PC-3 (cell line): ENCODE results near the gene OSBPL1A. TPM values are rescaled to one million over a fixed set of nuclear protein-coding genes. Genes with fewer than 3 reads are reported as not detected.

ENCODE experiments used
- ATAC-seq: fragments of 200-7000 bp; cut with Tn5 transposase; 2 replicates; pipeline ENCODE4 v1.9.1; 2020; ENCODE audit warnings: mild to moderate bottlenecking, moderate library complexity
- BruUV-seq: library from RNA; stranded (reverse); fragments of 400-500 nt; replicated peaks from 2 replicates; lab custom pipeline; 2021; lab: Mats Ljungman, UMichigan
- CTCF ChIA-PET: fragments of 300-600 bp; sonication (Branson Sonifier 250); formaldehyde crosslinking; loops from one replicate; lab custom pipeline; 2022; ENCODE audit warnings: antibody characterized with exemption; lab: Charles Lee
- POLR2A ChIA-PET: fragments of 300-600 bp; sonication (Branson Sonifier 250); formaldehyde crosslinking; loops from one replicate; lab custom pipeline; 2022; ENCODE audit warnings: antibody characterized with exemption; ENCODE audit not compliant: unreplicated experiment; lab: Charles Lee
- DNase-seq: peaks from one replicate; pipeline ENCODE4 v3.0.0-alpha.2; 2015
- H2AFZ ChIP-seq: fragments of 300-600 bp; sonication (generic); 2 replicates; pipeline ENCODE4 v1.6.0; 2016; ENCODE audit warnings: antibody characterized with exemption, low read length
- H3F3A ChIP-seq: fragments of 300-600 bp; sonication (generic); one replicate; pipeline ENCODE4 v1.6.0; 2017; ENCODE audit warnings: antibody characterized with exemption, low read length, control low read depth, mild to moderate bottlenecking; ENCODE audit not compliant: unreplicated experiment
- H3K27ac ChIP-seq: fragments of 300-600 bp; sonication (generic); 2 replicates; pipeline ENCODE4 v1.5.1; 2016; ENCODE audit warnings: mild to moderate bottlenecking, low read length
- H3K27me3 ChIP-seq: fragments of 300-600 bp; sonication (generic); 2 replicates; pipeline ENCODE4 v1.6.1; 2016; ENCODE audit warnings: low read length, mixed read lengths
- H3K36me3 ChIP-seq: fragments of 300-600 bp; sonication (generic); 2 replicates; pipeline ENCODE4 v1.6.1; 2016; ENCODE audit warnings: low read depth, mixed run types, low read length, mixed read lengths
- H3K4me1 ChIP-seq: fragments of 300-600 bp; sonication (generic); 2 replicates; pipeline ENCODE4 v1.5.1; 2016; ENCODE audit warnings: low read length; ENCODE audit not compliant: insufficient read depth
- H3K4me2 ChIP-seq: fragments of 300-600 bp; sonication (generic); 2 replicates; pipeline ENCODE4 v1.6.0; 2016; ENCODE audit warnings: low read length
- H3K4me3 ChIP-seq: fragments of 300-600 bp; sonication (generic); 2 replicates; pipeline ENCODE4 v1.5.1; 2016; ENCODE audit warnings: mild to moderate bottlenecking, low read length, mixed read lengths
- H3K79me2 ChIP-seq: fragments of 300-600 bp; sonication (generic); 2 replicates; pipeline ENCODE4 v1.6.1; 2017; ENCODE audit warnings: low read length, mixed read lengths
- H3K9ac ChIP-seq: fragments of 300-600 bp; sonication (generic); 2 replicates; pipeline ENCODE4 v1.6.0; 2016; ENCODE audit warnings: mild to moderate bottlenecking, low read length
- H3K9me2 ChIP-seq: fragments of 300-600 bp; sonication (generic); replicated peaks from 2 replicates; pipeline ENCODE4 v1.6.1; 2016; ENCODE audit warnings: mixed run types, low read length, mixed read lengths
- H3K9me3 ChIP-seq: fragments of 300-600 bp; sonication (generic); 2 replicates; pipeline ENCODE4 v1.6.1; 2016; ENCODE audit warnings: low read length, mixed read lengths
- H4K20me1 ChIP-seq: fragments of 300-600 bp; sonication (generic); 2 replicates; pipeline ENCODE4 v1.6.1; 2016; ENCODE audit warnings: low read length, mixed read lengths
- CTCF ChIP-seq: fragments of 300-600 bp; sonication (generic); conservative IDR thresholded peaks from 2 replicates; pipeline ENCODE4 v1.5.1; 2017; ENCODE audit warnings: antibody characterized with exemption, low read depth, mild to moderate bottlenecking, low read length
- EZH2 ChIP-seq: fragments of 300-600 bp; sonication (generic); IDR thresholded peaks from one replicate; pipeline ENCODE4 v1.6.1; 2017; ENCODE audit warnings: antibody characterized with exemption, mild to moderate bottlenecking, low read length; ENCODE audit not compliant: unreplicated experiment
- EZH2phosphoT487 ChIP-seq: fragments of 300-600 bp; sonication (generic); IDR thresholded peaks from 2 replicates; pipeline ENCODE4 v1.6.1; 2018; ENCODE audit warnings: mild to moderate bottlenecking, antibody characterized with exemption, low read length, borderline replicate concordance
- intact Hi-C: fragments of 100-400 bp; cut with micrococcal nuclease; formaldehyde crosslinking; loops from 2 replicates; pipeline ENCODE4 v1.9.0; 2023
- total RNA-seq: library from RNA; depleted of rRNA; stranded (reverse); fragments of >200 nt; gene quantifications from 2 replicates; pipeline ENCODE4 v1.2.3, GENCODE V29; 2014

Gene OSBPL1A
- total RNA-seq, 1 experiment from 2014 or later = 39.7 TPM

- intact Hi-C loops = no loop called here
- peaks cover 8% of the 10 kb centered on the region; the same call in 1 of the 2 replicates for H3K79me2 ChIP-seq
- H3K4me2 ChIP-seq = no peak overlapping the region
- no peak for DNase-seq
- H3K4me3 ChIP-seq = no peak overlapping the region
- no peaks in the 10 kb centered on the region for H4K20me1 ChIP-seq
- H3K9ac ChIP-seq = no peak overlapping the region
- no peak for ATAC-seq
- no peaks in the 10 kb centered on the region for H3F3A ChIP-seq
- no TSS peak for BruUV-seq
- no peaks in the 10 kb centered on the region for H3K9me3 ChIP-seq
- no peak overlapping the region for H3K27ac ChIP-seq
- no peaks in the 10 kb centered on the region for H3K4me1 ChIP-seq
- H3K27me3 ChIP-seq = no peaks in the 10 kb centered on the region
- H3K9me2 ChIP-seq = no peaks in the 10 kb centered on the region
- peaks cover 3% of the 10 kb centered on the region; the same call in 1 of the 2 replicates for H3K36me3 ChIP-seq
- ChIA-PET POLR2A (no interaction called here), CTCF (no interaction called here)
- TF ChIP-seq EZH2 = no peak
- no peak for TF ChIP-seq CTCF
- TF ChIP-seq EZH2phosphoT487 = no peak
- H2AFZ ChIP-seq = no peak overlapping the region
These were observed 153.9 kb downstream of the OSBPL1A start for GRCh38 chr18:24243677-24244076.

GRCh38 chr18:24239341-24239740 is 158.3 kb downstream of the OSBPL1A start:
- no peak for ATAC-seq
- Histone ChIP-seq H3K4me3 (no peak overlapping the region), H3K36me3 (peaks cover 11% of the 10 kb centered on the region), H3K9ac (no peak overlapping the region), H3K4me2 (no peak overlapping the region), H4K20me1 (no peaks in the 10 kb centered on the region), H3K9me2 (no peaks in the 10 kb centered on the region), H3K9me3 (no peaks in the 10 kb centered on the region), H3K27me3 (no peaks in the 10 kb centered on the region), H3K4me1 (no peaks in the 10 kb centered on the region), H2AFZ (no peak overlapping the region), H3K27ac (no peak overlapping the region), H3F3A (no peaks in the 10 kb centered on the region), H3K79me2 (no peaks in the 10 kb centered on the region)
- no TSS peak for BruUV-seq
- no peak for DNase-seq
- POLR2A ChIA-PET = no interaction called here
- TF ChIP-seq EZH2phosphoT487 (no peak), EZH2 (no peak), CTCF (no peak)
- intact Hi-C loops = no loop called here
- CTCF ChIA-PET = no interaction called here

- ChIA-PET POLR2A (no interaction called here), CTCF (no interaction called here)
- Histone ChIP-seq H3K9ac (no peak overlapping the region), H3K9me3 (no peaks in the 10 kb centered on the region), H3K79me2 (no peaks in the 10 kb centered on the region), H3K4me3 (no peak overlapping the region), H3K4me1 (no peaks in the 10 kb centered on the region), H3F3A (no peaks in the 10 kb centered on the region), H3K27me3 (no peaks in the 10 kb centered on the region), H4K20me1 (no peaks in the 10 kb centered on the region), H3K4me2 (no peak overlapping the region), H2AFZ (no peak overlapping the region), H3K9me2 (no peaks in the 10 kb centered on the region), H3K27ac (no peak overlapping the region), H3K36me3 (peaks cover 11% of the 10 kb centered on the region)
- no peak for ATAC-seq
- TF ChIP-seq EZH2phosphoT487 = no peak
- no peak for TF ChIP-seq EZH2
- no peak for TF ChIP-seq CTCF
- BruUV-seq = no TSS peak
- DNase-seq = no peak
- intact Hi-C loops = no loop called here
These were observed 159.2 kb downstream of the OSBPL1A start for GRCh38 chr18:24238387-24238786.
